ENCODE measurements around the gene NKD2. TPM values are rescaled to one million over a fixed set of nuclear protein-coding genes. Genes with fewer than 3 reads are reported as not detected.
"Not testable (repeated sequence)": the region's sequence is repeated elsewhere in the genome, so short reads cannot be mapped to it uniquely, and the experiment has no call there.

The NKD2 gene
- total RNA-seq, 1 donor from 2014 or later, result 3.3 TPM

DNA sequence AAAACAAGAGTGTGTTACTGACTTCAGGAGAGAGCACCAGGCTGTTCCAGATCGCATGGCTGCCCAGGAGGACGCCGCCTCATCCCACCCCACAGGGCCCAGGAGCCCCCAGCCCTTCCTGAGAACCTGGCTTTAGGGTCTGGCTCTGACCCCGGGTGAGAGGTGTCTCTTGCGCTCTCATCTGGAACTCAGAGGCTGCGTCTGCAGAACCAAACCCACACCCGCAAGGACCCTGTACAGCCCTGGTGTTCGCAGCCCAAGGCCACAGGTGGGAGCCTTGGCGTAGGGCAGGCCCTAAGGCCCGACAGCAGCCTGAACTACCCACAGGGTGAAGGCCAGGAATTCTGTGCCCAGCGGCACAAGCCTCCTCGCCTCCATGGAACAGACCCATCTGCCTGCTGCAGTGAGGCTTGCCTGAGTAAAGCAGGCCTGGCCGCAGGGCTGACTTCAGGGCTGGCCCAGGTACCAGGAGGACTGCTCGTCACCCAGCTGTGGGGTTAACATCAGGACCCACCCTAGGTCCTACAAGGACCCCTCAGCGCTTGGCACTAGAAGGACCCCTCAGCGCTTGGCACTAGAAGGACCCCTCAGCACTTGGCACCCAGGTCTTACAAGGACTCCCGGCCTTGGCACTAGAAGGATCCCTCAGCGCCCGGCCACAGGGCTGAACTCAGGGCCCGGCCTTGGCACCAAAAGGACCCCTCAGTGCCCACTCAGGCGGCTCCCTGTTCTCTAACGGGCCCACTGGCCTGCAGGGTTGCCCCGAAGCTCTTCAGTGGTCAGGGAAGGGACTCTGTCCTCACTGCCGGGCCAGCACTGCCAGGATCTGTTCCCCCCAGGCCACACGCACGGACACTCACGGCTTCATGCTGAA, 48.2 kb downstream of the NKD2 start:
- Mint-ChIP-seq H3K9me3 (no peaks in the 10 kb centered on the region), H3K36me3 (ENCODE audit: low read depth) (peaks cover 12% of the 10 kb centered on the region), H3K4me1 (no peaks in the 10 kb centered on the region), H3K4me3 (no peak overlapping the region), H3K27me3 (no peaks in the 10 kb centered on the region), H3K27ac (no peak overlapping the region)
- intact Hi-C loops (cut with micrococcal nuclease), result no loop called here
- DNase-seq, result no peak

DNA sequence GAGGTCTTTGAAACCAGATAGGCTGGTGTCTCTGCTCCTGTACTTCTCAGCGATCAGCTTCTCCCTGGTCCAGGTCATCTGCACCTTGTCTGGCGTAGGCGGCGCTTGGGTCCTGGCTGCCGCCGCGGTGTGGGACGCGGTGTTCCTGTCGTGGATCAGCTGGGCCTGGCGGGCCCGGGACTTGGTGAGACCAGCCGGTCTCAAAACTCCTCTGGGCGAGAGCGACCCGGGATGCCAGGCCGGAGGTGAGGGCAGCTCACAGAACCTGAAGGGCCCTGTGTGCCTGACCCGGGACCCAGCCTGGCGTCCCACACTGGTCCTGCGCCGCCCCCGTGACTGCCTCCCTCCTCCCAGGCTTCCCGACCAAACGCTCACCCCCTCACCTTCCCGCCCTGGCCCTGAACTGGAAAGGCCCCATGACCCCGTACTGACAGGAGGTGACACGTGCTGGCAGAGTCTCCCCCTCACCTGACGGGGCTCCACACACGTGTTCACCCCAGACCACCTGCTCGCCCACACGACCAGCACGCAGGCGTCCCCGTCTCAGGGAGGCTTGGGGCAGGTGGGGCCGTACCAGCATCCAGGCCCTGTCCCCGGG, 49.0 kb downstream of the NKD2 start:
- intact Hi-C loops (cut with micrococcal nuclease), result no loop called here
- H3K9me3 Mint-ChIP-seq, result no peaks in the 10 kb centered on the region
- peaks cover 11% of the 10 kb centered on the region for H3K36me3 Mint-ChIP-seq (ENCODE audit: low read depth)
- no peak for DNase-seq
- no peaks in the 10 kb centered on the region for H3K4me1 Mint-ChIP-seq
- H3K4me3 Mint-ChIP-seq, result no peak overlapping the region
- no peak overlapping the region for H3K27ac Mint-ChIP-seq
- no peaks in the 10 kb centered on the region for H3K27me3 Mint-ChIP-seq

DNA sequence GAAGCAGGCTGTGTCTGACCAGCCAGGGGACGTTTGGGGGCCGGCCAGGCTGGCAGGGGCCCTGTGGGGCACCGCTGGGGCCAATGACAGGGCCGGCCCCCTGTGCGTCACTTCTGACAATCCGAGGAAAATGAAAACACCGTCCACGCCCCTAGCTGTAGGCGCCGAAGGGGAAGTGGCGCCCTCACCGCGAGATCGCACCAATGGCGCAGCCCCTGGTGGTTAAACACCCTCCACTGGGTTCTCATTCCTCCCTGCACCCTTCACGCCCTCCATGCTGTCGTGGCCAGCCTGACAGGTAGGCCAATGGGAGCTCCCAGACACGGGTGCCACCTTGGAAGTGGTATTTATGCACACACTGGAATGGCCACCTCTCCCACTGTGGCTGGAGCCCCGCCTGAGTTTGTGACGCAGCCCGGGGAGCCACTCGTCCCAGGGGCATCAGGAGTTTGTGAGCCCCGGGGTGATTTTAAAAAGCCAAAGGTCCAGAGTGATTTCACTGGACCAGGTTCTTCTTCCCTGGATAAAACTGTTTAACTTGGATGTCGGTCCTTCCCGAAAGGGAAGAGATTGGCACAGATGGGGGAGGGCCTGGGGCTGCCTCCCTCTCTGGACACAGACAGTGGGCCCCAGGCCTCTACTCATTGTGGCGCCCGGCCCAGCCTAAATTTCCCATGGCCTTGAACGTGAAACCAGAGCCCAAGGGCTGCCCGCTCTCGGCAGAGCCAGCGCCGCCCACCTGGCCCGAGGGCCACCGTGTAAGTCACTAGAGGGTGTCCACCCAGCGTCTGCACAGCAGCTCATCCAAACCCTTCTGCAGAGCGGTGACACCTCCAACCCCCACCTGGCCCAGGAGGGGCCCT, 49.7 kb downstream of the NKD2 start:
- intact Hi-C loops (cut with micrococcal nuclease), result no loop called here

DNA sequence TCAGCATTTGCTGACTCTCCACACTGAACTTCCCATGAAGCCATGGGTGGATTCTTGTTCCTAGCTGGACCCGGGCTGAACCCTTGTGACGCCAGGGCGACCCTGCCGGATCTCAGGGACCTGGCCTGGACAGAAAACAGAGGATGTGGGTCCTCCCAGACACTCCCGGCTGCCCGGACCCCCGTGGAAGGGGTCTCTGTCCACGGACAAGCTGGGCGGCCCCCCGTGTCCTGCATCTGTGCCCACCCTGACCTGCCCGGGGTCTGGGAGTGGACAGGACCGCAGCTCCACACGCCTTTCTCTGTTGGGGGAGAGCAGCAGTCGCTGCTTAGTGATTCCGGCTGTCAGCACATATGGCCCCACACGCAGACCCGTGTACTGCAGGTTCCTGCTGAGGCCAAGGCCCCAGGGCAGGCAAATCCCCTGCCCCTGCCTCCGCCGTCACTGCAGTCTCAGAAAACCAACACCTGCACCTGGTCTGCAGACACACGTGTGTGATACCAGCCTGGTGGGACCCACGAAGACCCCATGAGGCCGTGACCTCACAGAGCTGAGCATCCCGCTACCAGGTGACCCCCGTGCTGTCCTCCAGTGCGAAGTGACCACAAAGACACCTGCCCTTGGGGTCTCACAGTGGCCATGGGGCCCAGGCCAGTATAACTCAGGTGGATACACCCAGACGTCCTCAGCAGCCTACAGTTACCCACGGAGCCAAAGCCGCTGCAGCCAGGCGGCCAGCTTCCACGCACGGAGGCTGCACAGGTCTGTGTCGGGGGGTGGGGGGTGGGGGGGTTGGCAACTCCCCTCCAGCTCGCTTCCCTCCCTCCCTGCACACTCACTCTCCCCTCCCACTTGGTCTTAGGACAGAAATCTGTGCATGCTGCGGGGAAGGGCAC, 50.6 kb downstream of the NKD2 start:
- no peak overlapping the region for H3K27ac Mint-ChIP-seq
- intact Hi-C loops (cut with micrococcal nuclease), result no loop called here
- H3K4me3 Mint-ChIP-seq, result no peak overlapping the region
- no peaks in the 10 kb centered on the region for H3K4me1 Mint-ChIP-seq
- no peak for DNase-seq
- no peaks in the 10 kb centered on the region for H3K27me3 Mint-ChIP-seq
- no peaks in the 10 kb centered on the region for H3K9me3 Mint-ChIP-seq
- H3K36me3 Mint-ChIP-seq (ENCODE audit: low read depth), result peaks cover 9% of the 10 kb centered on the region

More for the DNA sequence above, 49.7 kb downstream of the NKD2 start:
- no peak for DNase-seq
- Mint-ChIP-seq H3K4me1 (no peaks in the 10 kb centered on the region), H3K9me3 (no peaks in the 10 kb centered on the region), H3K27me3 (no peaks in the 10 kb centered on the region), H3K36me3 (ENCODE audit: low read depth) (peaks cover 11% of the 10 kb centered on the region), H3K4me3 (no peak overlapping the region), H3K27ac (no peak overlapping the region)

DNA sequence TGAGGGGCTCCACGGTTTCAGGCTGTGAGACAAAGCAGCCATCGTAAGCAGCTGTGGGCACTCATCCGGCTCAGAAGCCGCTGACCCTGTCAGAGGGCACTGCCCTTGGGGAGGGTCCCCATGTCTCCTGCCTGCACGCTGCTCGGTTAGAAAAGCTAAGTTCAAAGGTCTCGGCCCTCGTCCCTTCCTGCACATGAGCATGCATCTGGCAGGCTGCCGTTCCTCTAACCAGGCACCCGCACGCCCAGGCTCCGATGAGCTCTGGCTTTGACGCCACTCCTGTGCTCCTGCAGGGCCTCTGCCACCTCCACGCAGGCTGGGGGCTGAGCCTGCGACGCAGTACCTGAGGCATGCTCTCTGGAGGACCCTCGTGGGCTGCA, 51.3 kb downstream of the NKD2 start:
- no peak for DNase-seq
- Mint-ChIP-seq H3K27ac (no peak overlapping the region), H3K4me3 (no peak overlapping the region), H3K27me3 (no peaks in the 10 kb centered on the region), H3K4me1 (no peaks in the 10 kb centered on the region), H3K36me3 (ENCODE audit: low read depth) (peaks cover 13% of the 10 kb centered on the region), H3K9me3 (no peaks in the 10 kb centered on the region)
- intact Hi-C loops (cut with micrococcal nuclease), result no loop called here

DNA sequence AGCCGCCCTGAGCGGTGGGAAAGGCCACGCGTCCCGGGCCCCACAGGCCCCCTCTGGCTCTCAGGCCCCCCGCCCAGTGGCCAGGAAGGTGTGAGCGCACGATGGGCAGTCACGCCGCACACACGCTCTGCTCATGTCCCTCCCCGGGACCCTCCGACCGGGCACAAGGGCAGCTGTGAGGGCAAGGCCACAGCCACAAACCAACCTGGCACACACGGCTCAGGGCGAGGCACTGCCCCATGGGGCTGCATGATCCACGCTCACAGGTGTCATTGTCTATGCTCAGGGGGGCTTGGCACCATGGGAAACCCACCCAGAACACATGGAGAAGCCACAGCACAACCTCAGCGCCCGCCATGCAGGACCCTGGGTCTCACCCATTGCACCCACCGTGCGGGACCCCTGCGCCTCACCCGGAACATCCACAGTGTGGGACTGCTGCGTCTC, 52.0 kb downstream of the NKD2 start:
- peaks cover 13% of the 10 kb centered on the region for H3K36me3 Mint-ChIP-seq (ENCODE audit: low read depth)
- H3K4me3 Mint-ChIP-seq, result no peak overlapping the region
- H3K27ac Mint-ChIP-seq, result no peak overlapping the region

DNA sequence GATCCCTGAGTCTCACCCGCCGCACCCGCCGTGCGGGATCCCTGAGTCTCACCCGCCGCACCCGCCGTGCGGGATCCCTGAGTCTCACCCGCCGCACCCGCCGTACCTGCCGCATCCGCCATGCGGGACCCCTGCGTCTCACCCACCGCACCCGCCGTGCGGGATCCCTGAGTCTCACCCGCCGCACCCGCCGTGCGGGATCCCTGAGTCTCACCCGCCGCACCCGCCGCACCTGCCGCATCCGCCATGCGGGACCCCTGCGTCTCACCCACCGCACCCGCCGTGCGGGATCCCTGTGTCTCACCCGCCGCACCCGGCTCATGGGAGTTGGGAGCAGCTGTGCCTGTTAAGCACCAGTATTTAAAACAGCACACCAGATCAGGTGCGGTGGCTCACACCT, 52.7 kb downstream of the NKD2 start:
- H3K4me3 Mint-ChIP-seq; H3K27me3 Mint-ChIP-seq; DNase-seq; H3K9me3 Mint-ChIP-seq; intact Hi-C loops (cut with micrococcal nuclease); H3K27ac Mint-ChIP-seq; H3K4me1 Mint-ChIP-seq: not testable (repeated sequence)
- peaks cover 13% of the 10 kb centered on the region for H3K36me3 Mint-ChIP-seq (ENCODE audit: low read depth)

More for the DNA sequence above, 52.0 kb downstream of the NKD2 start:
- H3K9me3 Mint-ChIP-seq, result no peaks in the 10 kb centered on the region
- DNase-seq, result no peak
- intact Hi-C loops (cut with micrococcal nuclease), result no loop called here
- no peaks in the 10 kb centered on the region for H3K27me3 Mint-ChIP-seq
- H3K4me1 Mint-ChIP-seq, result no peaks in the 10 kb centered on the region

DNA sequence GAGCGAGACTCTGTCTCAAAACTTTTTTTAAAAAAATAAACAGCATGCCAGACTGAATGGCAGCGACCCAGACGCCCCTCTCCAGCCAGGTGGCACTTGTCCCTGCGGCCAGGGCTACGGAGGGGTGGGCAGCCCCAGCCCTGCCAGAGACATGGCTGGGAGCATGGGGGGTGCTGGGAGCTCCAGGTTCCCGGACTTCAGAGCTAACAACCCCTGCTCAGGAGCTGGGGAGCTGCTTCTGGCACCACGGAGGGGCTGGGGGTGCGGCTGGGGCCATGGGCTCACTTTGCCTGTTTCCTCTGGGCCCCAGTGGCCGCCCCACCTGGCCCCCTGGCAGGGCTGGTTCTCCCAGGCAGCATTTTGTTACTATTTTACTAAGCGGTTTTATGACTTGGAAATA, 53.3 kb downstream of the NKD2 start:
- no peak for DNase-seq
- Mint-ChIP-seq H3K27me3 (no peaks in the 10 kb centered on the region), H3K4me3 (no peak overlapping the region), H3K36me3 (ENCODE audit: low read depth) (peaks cover 13% of the 10 kb centered on the region), H3K4me1 (no peaks in the 10 kb centered on the region), H3K27ac (no peak overlapping the region), H3K9me3 (no peaks in the 10 kb centered on the region)
- intact Hi-C loops (cut with micrococcal nuclease), result no loop called here

DNA sequence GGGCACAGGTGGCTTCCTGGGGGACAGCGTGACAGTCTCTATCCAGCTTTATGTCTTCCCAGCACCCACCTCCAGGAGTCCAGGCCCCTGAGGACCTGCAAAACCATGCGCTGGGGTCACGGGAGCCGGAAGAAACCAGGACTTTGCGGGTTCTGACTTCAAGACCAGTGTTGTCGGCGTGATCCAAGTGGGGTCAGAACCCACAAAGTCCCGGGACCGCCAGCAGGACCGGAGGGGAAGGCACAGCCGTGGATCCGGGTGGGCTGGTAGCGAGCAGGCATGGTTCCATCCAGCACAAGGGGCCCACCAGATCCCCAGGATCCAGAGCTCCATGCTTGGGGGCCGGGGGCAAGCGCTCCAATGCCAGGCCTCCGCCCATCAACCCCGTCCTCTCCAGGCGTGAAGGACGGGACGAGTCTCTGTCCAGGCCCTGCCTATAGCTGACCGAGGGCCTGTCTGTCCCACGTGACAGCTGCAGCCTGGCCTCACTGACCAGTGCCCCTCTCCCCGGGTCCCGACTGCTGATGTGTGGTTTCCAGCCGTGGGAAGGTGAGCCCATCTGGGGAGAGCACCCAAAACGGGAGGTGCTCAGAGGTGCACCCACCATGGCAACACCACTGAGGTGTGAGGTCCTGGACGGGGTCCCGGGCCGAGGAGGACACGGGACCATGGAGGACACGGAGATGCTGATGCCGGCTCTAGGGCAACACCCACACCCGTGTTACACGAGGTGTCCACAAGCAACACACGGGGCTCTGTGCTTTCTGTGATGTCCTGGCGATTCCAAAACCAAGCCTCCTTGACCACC, 54.4 kb downstream of the NKD2 start:
- Mint-ChIP-seq H3K27me3 (no peaks in the 10 kb centered on the region), H3K27ac (no peak overlapping the region), H3K9me3 (no peaks in the 10 kb centered on the region), H3K4me3 (no peak overlapping the region), H3K4me1 (no peaks in the 10 kb centered on the region), H3K36me3 (ENCODE audit: low read depth) (peaks cover 13% of the 10 kb centered on the region)
- no peak for DNase-seq
- intact Hi-C loops (cut with micrococcal nuclease), result no loop called here

DNA sequence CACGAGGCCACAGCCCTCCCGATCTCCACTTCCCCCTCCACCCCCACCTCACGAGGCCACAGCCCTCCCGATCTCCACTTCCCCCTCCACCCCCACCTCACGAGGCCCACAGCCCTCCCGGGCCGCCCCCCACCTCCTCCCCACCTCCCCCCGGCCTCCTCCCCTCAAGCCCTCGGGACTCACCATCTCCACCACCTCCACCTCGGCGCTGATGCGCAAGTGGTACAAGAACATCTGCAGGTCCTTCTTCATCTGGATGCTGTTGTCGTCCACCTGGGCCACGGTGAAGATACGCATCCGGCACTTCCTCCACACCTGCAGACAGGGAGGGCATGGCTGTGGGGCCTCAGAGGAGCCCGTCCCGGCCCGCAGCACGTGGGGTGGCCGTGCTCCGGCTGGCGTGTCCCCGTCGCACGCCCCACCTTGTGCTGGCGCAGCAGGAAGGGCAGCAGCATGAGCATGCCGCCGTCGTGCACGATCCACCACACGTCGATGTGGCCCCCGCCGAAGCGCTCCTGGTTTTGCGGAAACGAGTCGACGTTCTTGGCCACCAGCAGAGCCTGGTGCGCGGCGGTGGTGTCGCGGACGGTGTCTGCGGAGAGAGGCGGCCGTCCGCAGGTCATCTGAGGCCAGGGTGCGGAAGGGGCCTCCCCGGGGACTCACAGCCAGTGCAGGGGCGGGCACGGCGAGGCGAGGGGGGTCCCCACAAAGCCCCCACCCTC, 55.2 kb downstream of the NKD2 start:
- intact Hi-C loops (cut with micrococcal nuclease), result no loop called here
- Mint-ChIP-seq H3K4me3 (no peak overlapping the region), H3K27ac (no peak overlapping the region), H3K27me3 (no peaks in the 10 kb centered on the region), H3K4me1 (no peaks in the 10 kb centered on the region), H3K9me3 (no peaks in the 10 kb centered on the region), H3K36me3 (ENCODE audit: low read depth) (peaks cover 13% of the 10 kb centered on the region)
- no peak for DNase-seq

DNA sequence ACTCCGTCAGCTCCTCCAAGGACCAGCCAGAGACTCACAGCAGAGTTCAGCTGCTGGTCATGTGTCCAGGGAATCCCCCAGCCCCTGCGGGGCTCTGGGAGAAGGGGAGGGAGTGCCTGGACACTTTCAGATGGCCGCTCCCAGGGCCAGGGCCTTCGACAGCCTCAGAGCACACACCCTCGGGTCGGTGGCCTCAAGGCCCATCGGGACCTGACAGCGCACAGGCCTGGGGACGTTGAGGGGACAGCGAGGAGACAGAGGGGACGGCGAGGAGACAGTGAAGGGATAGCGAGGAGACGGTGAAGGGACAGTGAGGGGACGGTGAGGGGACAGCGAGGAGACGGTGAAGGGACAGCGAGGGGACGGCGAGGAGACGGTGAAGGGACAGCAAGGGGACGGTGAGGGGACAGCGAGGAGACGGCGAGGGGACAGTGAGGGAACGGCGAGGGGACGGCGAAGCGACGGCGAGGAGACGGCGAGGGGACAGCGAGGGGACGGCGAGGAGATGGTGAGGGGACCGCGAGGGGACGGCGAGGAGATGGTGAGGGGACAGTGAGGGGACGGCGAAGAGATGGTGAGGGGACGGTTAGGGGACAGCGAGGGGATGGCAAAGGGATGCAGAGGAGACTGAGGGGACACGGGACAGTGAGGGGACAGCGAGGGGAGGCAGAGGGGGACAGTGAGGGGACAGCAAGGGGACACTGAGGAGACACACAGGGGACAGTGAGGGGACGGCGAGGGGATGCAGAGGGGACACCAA, 56.0 kb downstream of the NKD2 start:
- intact Hi-C loops (cut with micrococcal nuclease), result no loop called here
- H3K27ac Mint-ChIP-seq, result no peak overlapping the region
- no peaks in the 10 kb centered on the region for H3K27me3 Mint-ChIP-seq
- no peak overlapping the region for H3K4me3 Mint-ChIP-seq
- peaks cover 13% of the 10 kb centered on the region for H3K36me3 Mint-ChIP-seq (ENCODE audit: low read depth)
- no peak for DNase-seq
- H3K9me3 Mint-ChIP-seq, result no peaks in the 10 kb centered on the region
- no peaks in the 10 kb centered on the region for H3K4me1 Mint-ChIP-seq
